ENCODE results near the gene PLPPR2. TPM values are rescaled to one million over a fixed set of nuclear protein-coding genes. Genes with fewer than 3 reads are reported as not detected.

Gene PLPPR2
- total RNA-seq, 1 donor from 2014 or later = 7.9 TPM

DNA sequence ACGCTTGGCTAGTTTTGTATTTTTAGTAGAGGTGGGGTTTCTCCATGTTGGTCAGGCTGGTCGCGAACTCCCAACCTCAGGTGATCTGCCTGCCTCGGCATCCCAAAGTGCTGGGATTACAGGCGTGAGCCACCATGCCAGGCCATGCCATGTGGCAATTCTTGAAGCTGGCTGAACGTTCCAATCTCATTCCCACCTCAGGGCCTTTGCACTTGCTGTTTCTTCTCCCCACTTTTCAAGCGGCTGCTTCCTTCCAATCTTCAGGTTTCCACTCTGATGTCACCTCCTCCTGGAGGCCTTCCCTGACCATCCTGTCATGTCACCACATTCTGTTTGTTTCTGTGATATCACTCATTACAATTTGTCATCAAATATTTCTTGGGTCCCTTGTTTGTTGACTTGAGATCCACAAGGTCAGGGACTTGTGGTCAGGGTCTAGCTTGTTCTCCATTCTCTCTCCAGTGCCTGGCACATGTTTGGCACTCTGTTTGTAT is 24.7 kb downstream of the PLPPR2 start:
- peaks cover 3% of the 10 kb centered on the region for H3K36me3 Mint-ChIP-seq (ENCODE audit: insufficient read depth)
- H3K4me1 Mint-ChIP-seq (ENCODE audit: low read depth) = peaks cover 16% of the 10 kb centered on the region
- H3K9me3 Mint-ChIP-seq (ENCODE audit: low read depth) = no peaks in the 10 kb centered on the region
- H3K27ac Mint-ChIP-seq = peak overlapping the region; percentile 96
- DNase-seq (ENCODE audit: low spot score, unreplicated experiment) = no peak
- no peak overlapping the region for H3K4me3 Mint-ChIP-seq (ENCODE audit: low read depth)
- peaks cover 11% of the 10 kb centered on the region for H3K27me3 Mint-ChIP-seq
- TF ChIP-seq, protein P1, sequence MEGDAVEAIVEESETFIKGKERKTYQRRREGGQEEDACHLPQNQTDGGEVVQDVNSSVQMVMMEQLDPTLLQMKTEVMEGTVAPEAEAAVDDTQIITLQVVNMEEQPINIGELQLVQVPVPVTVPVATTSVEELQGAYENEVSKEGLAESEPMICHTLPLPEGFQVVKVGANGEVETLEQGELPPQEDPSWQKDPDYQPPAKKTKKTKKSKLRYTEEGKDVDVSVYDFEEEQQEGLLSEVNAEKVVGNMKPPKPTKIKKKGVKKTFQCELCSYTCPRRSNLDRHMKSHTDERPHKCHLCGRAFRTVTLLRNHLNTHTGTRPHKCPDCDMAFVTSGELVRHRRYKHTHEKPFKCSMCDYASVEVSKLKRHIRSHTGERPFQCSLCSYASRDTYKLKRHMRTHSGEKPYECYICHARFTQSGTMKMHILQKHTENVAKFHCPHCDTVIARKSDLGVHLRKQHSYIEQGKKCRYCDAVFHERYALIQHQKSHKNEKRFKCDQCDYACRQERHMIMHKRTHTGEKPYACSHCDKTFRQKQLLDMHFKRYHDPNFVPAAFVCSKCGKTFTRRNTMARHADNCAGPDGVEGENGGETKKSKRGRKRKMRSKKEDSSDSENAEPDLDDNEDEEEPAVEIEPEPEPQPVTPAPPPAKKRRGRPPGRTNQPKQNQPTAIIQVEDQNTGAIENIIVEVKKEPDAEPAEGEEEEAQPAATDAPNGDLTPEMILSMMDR (IDR thresholded peaks at IDR 0.05; ENCODE audit: unreplicated experiment) = no peak

DNA sequence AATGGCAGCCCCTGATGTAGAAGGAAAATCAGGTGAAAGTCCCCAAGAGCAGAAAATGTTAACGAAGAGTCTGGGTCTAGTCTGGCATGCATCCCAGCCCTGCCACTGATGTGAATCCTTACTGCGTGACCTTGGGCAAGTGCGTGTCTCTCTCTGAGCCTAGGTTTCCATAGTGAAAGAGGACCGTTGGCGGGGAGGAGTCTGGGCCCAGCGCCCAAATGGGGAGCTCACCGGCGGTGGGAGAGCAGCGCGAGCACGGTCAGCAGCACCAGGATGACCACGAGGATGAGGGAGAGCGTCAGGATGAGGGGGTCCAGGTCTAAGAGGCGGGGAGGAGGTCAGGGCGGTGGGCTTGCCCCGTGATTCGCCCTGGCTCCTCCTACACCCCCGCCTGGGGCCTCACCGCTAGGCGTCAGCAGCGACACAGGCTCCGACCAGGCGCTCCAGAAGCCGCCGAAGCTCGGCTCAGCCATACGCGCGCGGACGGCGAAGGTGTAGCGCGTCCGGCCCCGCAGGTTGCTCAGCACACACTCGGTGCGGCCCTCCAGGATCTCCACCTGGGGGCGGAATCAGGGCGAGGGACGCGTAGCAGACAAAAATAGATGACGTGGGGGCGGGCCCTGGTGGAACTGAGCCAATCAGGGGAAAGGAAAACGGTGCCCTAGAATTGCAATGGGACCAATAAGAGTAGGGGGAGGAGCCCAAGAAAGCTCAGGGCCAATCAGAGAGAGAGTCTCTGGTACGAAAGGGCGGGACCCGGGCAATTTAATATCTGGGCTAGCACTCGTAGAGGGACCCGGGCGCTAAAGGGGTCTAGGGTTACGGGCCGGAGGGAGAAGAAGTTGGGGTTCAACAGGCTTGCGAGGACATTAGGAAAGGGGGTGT is 25.7 kb downstream of the PLPPR2 start:
- Mint-ChIP-seq H3K4me1 (ENCODE audit: low read depth) (peaks cover 12% of the 10 kb centered on the region), H3K4me3 (ENCODE audit: low read depth) (peak overlapping the region; percentile 77), H3K9me3 (ENCODE audit: low read depth) (no peaks in the 10 kb centered on the region), H3K27me3 (peaks cover 11% of the 10 kb centered on the region), H3K27ac (peak overlapping the region; percentile 96), H3K36me3 (ENCODE audit: insufficient read depth) (peaks cover 3% of the 10 kb centered on the region)
- DNase-seq (ENCODE audit: low spot score, unreplicated experiment) = peak; percentile 95
- TF ChIP-seq, protein P1 (IDR thresholded peaks at IDR 0.05; ENCODE audit: unreplicated experiment) = peak; percentile 73

DNA sequence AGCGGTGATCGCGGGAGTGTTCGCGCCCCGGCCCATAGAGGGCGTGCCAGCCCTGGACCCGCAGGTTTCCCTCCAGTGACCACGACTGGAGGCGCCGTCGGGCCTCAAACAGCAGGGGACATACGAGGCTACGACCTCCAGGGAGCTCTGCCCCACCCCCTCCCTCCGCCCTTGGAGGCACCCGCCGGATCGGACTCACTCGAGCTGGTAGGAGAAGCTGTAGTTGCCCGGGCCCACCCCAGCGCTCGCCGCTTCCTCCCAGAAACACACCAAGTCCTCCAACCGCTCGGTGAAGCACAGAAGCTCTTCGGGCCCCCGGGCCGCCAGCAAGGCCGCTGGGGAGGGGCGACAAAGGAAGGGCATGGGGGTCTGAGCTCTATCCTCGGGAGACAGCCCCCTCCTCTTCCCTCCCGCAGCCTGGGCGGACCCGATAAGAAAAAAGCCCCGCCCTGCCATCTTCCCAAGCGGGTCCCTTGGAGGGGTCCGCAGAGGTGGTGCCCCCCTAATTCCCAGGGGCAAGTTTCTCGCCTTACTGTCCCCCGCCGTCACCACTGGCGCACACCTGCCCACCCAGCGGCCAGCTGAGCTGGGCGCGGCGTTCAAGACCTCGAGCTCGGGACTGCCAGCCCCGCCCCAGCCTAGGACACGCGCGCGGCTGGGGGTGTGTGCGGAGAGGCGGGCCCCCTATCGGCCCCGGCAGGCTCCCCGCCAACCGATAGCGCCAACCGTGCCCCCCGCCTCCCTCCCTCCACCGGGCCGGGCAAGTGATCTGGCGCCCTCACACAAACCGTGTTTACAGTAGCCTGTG is 27.9 kb downstream of the PLPPR2 start:
- DNase-seq (ENCODE audit: low spot score, unreplicated experiment) = peak; percentile 29
- TF ChIP-seq, protein P1 (IDR thresholded peaks at IDR 0.05; ENCODE audit: unreplicated experiment) = peak; percentile 70

DNA sequence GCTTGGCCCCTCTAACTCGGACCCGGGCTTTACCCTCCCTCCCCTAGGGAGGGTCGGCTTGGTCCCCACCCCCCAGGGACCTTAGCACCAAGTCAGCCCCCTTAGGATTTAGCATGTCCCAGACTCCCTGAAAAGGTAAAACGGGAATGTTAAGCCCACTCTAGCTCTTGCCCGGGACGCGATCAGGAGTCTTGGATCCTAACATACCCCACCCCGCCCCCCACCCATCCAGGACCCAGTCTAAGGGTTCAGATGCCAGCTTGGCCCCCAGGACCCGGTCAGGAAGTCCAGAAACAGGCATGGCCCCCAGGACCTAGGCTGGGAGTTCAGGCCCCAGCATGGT is 28.4 kb downstream of the PLPPR2 start:
- no peak for DNase-seq (ENCODE audit: low spot score, unreplicated experiment)
- Mint-ChIP-seq H3K4me3 (ENCODE audit: low read depth) (peak overlapping the region; percentile 65), H3K27me3 (peaks cover 11% of the 10 kb centered on the region), H3K4me1 (ENCODE audit: low read depth) (peaks cover 16% of the 10 kb centered on the region), H3K36me3 (ENCODE audit: insufficient read depth) (no peaks in the 10 kb centered on the region), H3K9me3 (ENCODE audit: low read depth) (no peaks in the 10 kb centered on the region), H3K27ac (peak overlapping the region; percentile 79)
- TF ChIP-seq, protein P1 (IDR thresholded peaks at IDR 0.05; ENCODE audit: unreplicated experiment) = no peak

More for the DNA sequence above, 27.9 kb downstream of the PLPPR2 start:
- Mint-ChIP-seq H3K27me3 (peaks cover 11% of the 10 kb centered on the region), H3K36me3 (ENCODE audit: insufficient read depth) (no peaks in the 10 kb centered on the region), H3K27ac (peak overlapping the region; percentile 79), H3K4me1 (ENCODE audit: low read depth) (peaks cover 16% of the 10 kb centered on the region), H3K9me3 (ENCODE audit: low read depth) (no peaks in the 10 kb centered on the region), H3K4me3 (ENCODE audit: low read depth) (peak overlapping the region; percentile 65)

DNA sequence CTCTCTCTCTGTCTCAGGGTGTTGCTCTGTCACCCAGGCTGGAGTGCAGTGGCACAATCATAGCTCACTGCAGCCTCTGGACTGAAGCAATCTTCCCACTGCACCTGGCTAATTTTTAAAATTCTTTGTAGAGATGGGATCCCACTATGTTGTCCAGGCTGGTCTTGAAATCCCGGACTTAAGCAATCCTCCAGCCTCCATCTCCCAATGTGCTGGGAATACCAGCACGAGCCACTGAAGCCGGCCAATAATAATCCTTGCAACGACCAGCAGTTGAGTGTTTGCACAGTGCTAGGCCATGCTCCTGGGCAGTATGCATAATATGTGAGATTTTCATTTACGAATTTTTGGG is 29.5 kb downstream of the PLPPR2 start:
- no peak for DNase-seq (ENCODE audit: low spot score, unreplicated experiment)
- Mint-ChIP-seq H3K27me3 (peaks cover 11% of the 10 kb centered on the region), H3K4me3 (ENCODE audit: low read depth) (peak overlapping the region; percentile 37), H3K4me1 (ENCODE audit: low read depth) (peaks cover 16% of the 10 kb centered on the region), H3K27ac (peak overlapping the region; percentile 59), H3K9me3 (ENCODE audit: low read depth) (no peaks in the 10 kb centered on the region), H3K36me3 (ENCODE audit: insufficient read depth) (no peaks in the 10 kb centered on the region)
- TF ChIP-seq, protein P1 (IDR thresholded peaks at IDR 0.05; ENCODE audit: unreplicated experiment) = no peak

All from progenitor cell of endocrine pancreas (in vitro differentiated cells).